ENCODE measurements around the gene SAG. TPM values are rescaled to one million over a fixed set of nuclear protein-coding genes. Genes with fewer than 3 reads are reported as not detected.
A peak's percentile ranks its signal among the peaks of the same experiment; 100 is the strongest.

SAG gene
- total RNA-seq: not detected

- DNase-seq: no peak
Measured at GRCh38 chr2:233307565-233307964, at the start of gene SAG. SAG (plus strand) TSS chr2:233307816; CDS start chr2:233309190, 1,374 bp downstream.

GRCh38 chr2:233258211-233258610 lies 49.4 kb upstream of the SAG start:
- no peak for DNase-seq

GRCh38 chr2:233259730-233260129 lies 47.9 kb upstream of the SAG start:
- no peak for DNase-seq

GRCh38 chr2:233260661-233261060 lies 47.0 kb upstream of the SAG start:
- no peak for DNase-seq

GRCh38 chr2:233261819-233262555 lies 45.6 kb upstream of the SAG start:
- DNase-seq: no peak

GRCh38 chr2:233262562-233262961 lies 45.1 kb upstream of the SAG start:
- DNase-seq: no peak

- DNase-seq: no peak
Measured at GRCh38 chr2:233263045-233263570, 44.5 kb upstream of the SAG start.

- DNase-seq: no peak
Measured at GRCh38 chr2:233264667-233265066, 42.9 kb upstream of the SAG start.

- DNase-seq: no peak
Measured at GRCh38 chr2:233265899-233266431, 41.7 kb upstream of the SAG start.

GRCh38 chr2:233266481-233266880 lies 41.1 kb upstream of the SAG start:
- DNase-seq: no peak

- no peak for DNase-seq
Measured at GRCh38 chr2:233267516-233268245, 39.9 kb upstream of the SAG start.

- DNase-seq: no peak
Measured at GRCh38 chr2:233270366-233270765, 37.2 kb upstream of the SAG start.

- no peak for DNase-seq
Measured at GRCh38 chr2:233270951-233271350, 36.7 kb upstream of the SAG start.

- peak; percentile 3 for DNase-seq
Measured at GRCh38 chr2:233271693-233272092, 35.9 kb upstream of the SAG start.

- no peak for DNase-seq
Measured at GRCh38 chr2:233273120-233273519, 34.5 kb upstream of the SAG start.

GRCh38 chr2:233275223-233275622 lies 32.4 kb upstream of the SAG start:
- no peak for DNase-seq

- DNase-seq: no peak
Measured at GRCh38 chr2:233278921-233279320, 28.7 kb upstream of the SAG start.

- DNase-seq: no peak
Measured at GRCh38 chr2:233280114-233280693, 27.4 kb upstream of the SAG start.

GRCh38 chr2:233281553-233281952 lies 26.1 kb upstream of the SAG start:
- DNase-seq: no peak

- no peak for DNase-seq
Measured at GRCh38 chr2:233281992-233282603, 25.5 kb upstream of the SAG start.

- no peak for DNase-seq
Measured at GRCh38 chr2:233285921-233286320, 21.7 kb upstream of the SAG start.

- no peak for DNase-seq
Measured at GRCh38 chr2:233287871-233288270, 19.7 kb upstream of the SAG start.

Measured in tongue (tissue), 2 donors.